Measurements from ENCODE around the gene ZC2HC1C. TPM values are rescaled to one million over a fixed set of nuclear protein-coding genes. Genes with fewer than 3 reads are reported as not detected.
A peak's percentile ranks its signal among the peaks of the same experiment; 100 is the strongest.

ZC2HC1C gene
- total and polyA plus RNA-seq, 2 of the 13 experiments (the other 11 are each of a cell fraction or from before 2014, with no cell fraction given), result 3.3 to 3.5 TPM

- 0% methylated on average over 6 of the region's 6 CpGs for WGBS (ENCODE audit: low lambda C conversion rate)
- intact Hi-C loops (cut with micrococcal nuclease; ENCODE audit: unreplicated experiment), result no loop called here
- Histone ChIP-seq H3K4me2 (ENCODE audit: low read depth, low read length) (peak overlapping the region; percentile 87), H3K4me3 (replicated peaks in 1 of 3; ENCODE audit: insufficient read depth in 1 of 3, low read depth in 2 of 3, low read length in 3 of 3) (peak overlapping the region; percentile 83 to 90 (median 84)), H3K9ac (ENCODE audit: insufficient read depth, low read depth, low read length) (peak overlapping the region; percentile 96), H3K79me2 (ENCODE audit: insufficient read depth, low read length) (peaks cover 26% of the 10 kb centered on the region), H4K20me1 (ENCODE audit: insufficient read depth, low read length) (no peaks in the 10 kb centered on the region), H2AFZ (ENCODE audit: low read length) (no peak overlapping the region), H3K9me3 (ENCODE audit: low read length) (no peaks in the 10 kb centered on the region), H3K27me3 (ENCODE audit: control insufficient read depth in 1 of 2, insufficient read depth in 2 of 2, low read length in 2 of 2) (no peaks in the 10 kb centered on the region; a peak in 1 of 5 replicates), H3K27ac (ENCODE audit: extremely low read length, insufficient read depth, low read length) (peak overlapping the region; percentile 95), H3K36me3 (replicated peaks in 1 of 2; ENCODE audit: control insufficient read depth in 1 of 2, insufficient read depth in 2 of 2, low read length in 2 of 2) (peaks cover 0 to 4% of the 10 kb centered on the region in 2 experiments; a peak in 3 of 5 replicates), H3K4me1 (ENCODE audit: insufficient read depth, low read length) (peaks cover 26% of the 10 kb centered on the region)
- no TSS peak for BruUV-seq (replicated peaks)
- DNase-seq (ENCODE audit: low spot score) (no peak), FAIRE-seq (no peak), ATAC-seq (no peak)
- in situ Hi-C loops (cut with HindIII; ENCODE audit: extremely low pct_ligation_motif_present, low pct_unique_long_range_greater_than_20kb), result loop anchor here (10.0 kb wide), 1 partner anchor 359 kb away; no protein-coding TSS in a partner anchor
- ChIA-PET CTCF (ENCODE audit: low intra/inter-chr PET ratio, low total read pairs) (no interaction called here), POLR2A (interaction anchor here (0.9 to 2.7 kb wide), 9 partner anchors 8 to 535 kb away, joined by 3 to 14 read pairs (median 4); partner anchors contain the start of genes ERG28, TTLL5, YLPM1 and ZC2HC1C)
- TF ChIP-seq, protein P1, sequence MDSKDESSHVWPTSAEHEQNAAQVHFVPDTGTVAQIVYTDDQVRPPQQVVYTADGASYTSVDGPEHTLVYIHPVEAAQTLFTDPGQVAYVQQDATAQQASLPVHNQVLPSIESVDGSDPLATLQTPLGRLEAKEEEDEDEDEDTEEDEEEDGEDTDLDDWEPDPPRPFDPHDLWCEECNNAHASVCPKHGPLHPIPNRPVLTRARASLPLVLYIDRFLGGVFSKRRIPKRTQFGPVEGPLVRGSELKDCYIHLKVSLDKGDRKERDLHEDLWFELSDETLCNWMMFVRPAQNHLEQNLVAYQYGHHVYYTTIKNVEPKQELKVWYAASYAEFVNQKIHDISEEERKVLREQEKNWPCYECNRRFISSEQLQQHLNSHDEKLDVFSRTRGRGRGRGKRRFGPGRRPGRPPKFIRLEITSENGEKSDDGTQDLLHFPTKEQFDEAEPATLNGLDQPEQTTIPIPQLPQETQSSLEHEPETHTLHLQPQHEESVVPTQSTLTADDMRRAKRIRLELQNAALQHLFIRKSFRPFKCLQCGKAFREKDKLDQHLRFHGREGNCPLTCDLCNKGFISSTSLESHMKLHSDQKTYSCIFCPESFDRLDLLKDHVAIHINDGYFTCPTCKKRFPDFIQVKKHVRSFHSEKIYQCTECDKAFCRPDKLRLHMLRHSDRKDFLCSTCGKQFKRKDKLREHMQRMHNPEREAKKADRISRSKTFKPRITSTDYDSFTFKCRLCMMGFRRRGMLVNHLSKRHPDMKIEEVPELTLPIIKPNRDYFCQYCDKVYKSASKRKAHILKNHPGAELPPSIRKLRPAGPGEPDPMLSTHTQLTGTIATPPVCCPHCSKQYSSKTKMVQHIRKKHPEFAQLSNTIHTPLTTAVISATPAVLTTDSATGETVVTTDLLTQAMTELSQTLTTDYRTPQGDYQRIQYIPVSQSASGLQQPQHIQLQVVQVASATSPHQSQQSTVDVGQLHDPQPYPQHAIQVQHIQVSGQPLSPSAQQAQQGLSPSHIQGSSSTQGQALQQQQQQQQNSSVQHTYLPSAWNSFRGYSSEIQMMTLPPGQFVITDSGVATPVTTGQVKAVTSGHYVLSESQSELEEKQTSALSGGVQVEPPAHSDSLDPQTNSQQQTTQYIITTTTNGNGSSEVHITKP (CRISPR knock-in tag; IDR thresholded peaks at IDR 0.05; ENCODE audit: low read depth), result no peak
- 0 out of 2 replicates have a peak, but pooled peaks have one; percentile 1 for TF ChIP-seq ZBTB2 (CRISPR knock-in tag; IDR thresholded peaks at IDR 0.05; ENCODE audit: low read depth)
- TF ChIP-seq SMYD3 (CRISPR knock-in tag; IDR thresholded peaks at IDR 0.05), result 0 out of 2 replicates have a peak, but pooled peaks have one; percentile 26
Observed at GRCh38 chr14:75126121-75126544, 56.7 kb downstream of the ZC2HC1C start.
